IMR-90 (cell line): ENCODE data around the gene GOLGA6A.

ENCODE experiments used
- CEBPB ChIP-seq: IDR thresholded peaks from 2 replicates; pipeline ENCODE4 v1.6.1; 2012; ENCODE audit warnings: low read depth, low read length, improper control_type of control experiment
- CTCF ChIP-seq: conservative IDR thresholded peaks from 2 replicates; pipeline ENCODE4 v1.5.1; 2012; ENCODE audit warnings: mild to moderate bottlenecking, low read depth, low read length, improper control_type of control experiment
- FOS ChIP-seq: fragments of 150-350 bp; IDR thresholded peaks from 2 replicates; pipeline ENCODE4 v1.6.1; 2016; ENCODE audit warnings: low read depth, low read length
- MAFK ChIP-seq: IDR thresholded peaks from 2 replicates; pipeline ENCODE4 v1.6.1; 2012; ENCODE audit warnings: low read depth, low read length, improper control_type of control experiment
- MAZ ChIP-seq: IDR thresholded peaks from 2 replicates; pipeline ENCODE4 v1.6.1; 2012; ENCODE audit warnings: low read depth, mild to moderate bottlenecking, low read length, improper control_type of control experiment, moderate library complexity, borderline replicate concordance
- MXI1 ChIP-seq: IDR thresholded peaks from 2 replicates; pipeline ENCODE4 v1.6.1; 2012; ENCODE audit warnings: low read depth, mild to moderate bottlenecking, low read length, moderate library complexity, borderline replicate concordance
- NFE2L2 ChIP-seq: fragments of 150-350 bp; IDR thresholded peaks from 2 replicates; pipeline ENCODE4 v1.6.1; 2016; ENCODE audit warnings: low read depth, mild to moderate bottlenecking, low read length
- POLR2A ChIP-seq: IDR thresholded peaks from 2 replicates; pipeline ENCODE4 v1.6.1; 2012; ENCODE audit warnings: mild to moderate bottlenecking, low read depth, low read length
- RAD21 ChIP-seq: IDR thresholded peaks from 2 replicates; pipeline ENCODE4 v1.6.1; 2012; ENCODE audit warnings: low read length, improper control_type of control experiment
- RCOR1 ChIP-seq: IDR thresholded peaks from 2 replicates; pipeline ENCODE4 v1.6.1; 2012; ENCODE audit warnings: mild to moderate bottlenecking, low read length, improper control_type of control experiment; ENCODE audit not compliant: insufficient replicate concordance
- RFX5 ChIP-seq: IDR thresholded peaks from 2 replicates; pipeline ENCODE4 v1.8.0; 2012; ENCODE audit warnings: low read depth, mild to moderate bottlenecking, low read length, moderate library complexity
- SMC3 ChIP-seq: fragments of 150-350 bp; IDR thresholded peaks from 2 replicates; pipeline ENCODE4 v1.6.1; 2016; ENCODE audit warnings: low read depth, mild to moderate bottlenecking, antibody characterized with exemption, low read length, moderate library complexity
- USF2 ChIP-seq: fragments of 150-350 bp; IDR thresholded peaks from 2 replicates; pipeline ENCODE4 v1.6.1; 2017; ENCODE audit warnings: mild to moderate bottlenecking, antibody characterized with exemption, low read length, low read depth

DNA sequence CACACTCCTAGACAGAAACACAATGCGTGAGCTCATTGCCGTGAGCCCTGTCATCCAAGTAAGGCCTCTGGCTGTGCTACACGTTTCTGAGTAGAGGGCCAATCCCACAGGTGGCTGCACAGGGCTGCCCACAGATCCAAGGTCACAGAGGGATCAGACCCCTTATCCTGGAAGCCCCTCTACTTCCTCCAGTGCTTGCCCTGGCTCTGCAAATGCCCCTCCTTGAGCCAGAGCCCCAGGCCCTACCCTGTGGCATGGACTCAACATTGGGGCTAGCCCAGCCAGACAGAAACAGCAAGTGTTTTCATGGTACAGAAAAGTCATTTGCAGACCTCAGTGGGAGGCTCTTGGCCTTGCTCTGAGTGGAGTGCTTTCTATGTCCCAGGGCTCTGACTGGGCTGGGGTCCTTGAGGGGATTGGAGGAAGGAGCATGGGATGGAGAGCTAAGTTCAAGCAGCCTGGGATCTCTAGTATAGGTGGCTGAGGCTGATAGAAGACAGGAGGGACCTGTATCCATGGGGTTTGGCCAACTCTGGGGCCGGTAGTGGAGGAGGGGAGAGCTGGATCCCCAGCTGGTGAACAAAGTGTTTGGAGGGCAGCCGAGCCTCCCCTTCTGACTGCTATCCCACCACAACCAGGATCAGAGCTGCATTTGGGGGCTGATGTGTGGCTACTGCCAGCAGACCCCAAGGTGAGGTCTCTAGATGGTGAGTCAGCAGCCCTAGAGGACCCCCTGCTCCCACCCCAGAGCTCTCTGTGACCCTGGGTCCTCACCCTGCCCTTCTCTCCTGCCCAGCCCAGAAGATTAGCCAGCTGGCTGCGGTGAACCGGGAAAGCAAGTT lies 38.7 kb downstream of the GOLGA6A start:
- TF ChIP-seq MXI1, result no peak
- no peak for TF ChIP-seq POLR2A
- TF ChIP-seq CTCF, result no peak
- TF ChIP-seq MAZ, result no peak
- TF ChIP-seq RFX5, result no peak
- no peak for TF ChIP-seq MAFK
- no peak for TF ChIP-seq RAD21
- no peak for TF ChIP-seq SMC3
- no peak for TF ChIP-seq NFE2L2
- no peak for TF ChIP-seq RCOR1
- no peak for TF ChIP-seq USF2
- TF ChIP-seq CEBPB, result no peak
- TF ChIP-seq FOS, result no peak
